GM21423 (cell line): ENCODE data around the gene TNFAIP6.
"Not testable (repeated sequence)": the region's sequence is repeated elsewhere in the genome, so short reads cannot be mapped to it uniquely, and the experiment has no call there.

ENCODE experiments used
- ATAC-seq: cut with Tn5 transposase; IDR thresholded peaks from one replicate; pipeline ENCODE4 v1.9.1; 2021; ENCODE audit warnings: mild to moderate bottlenecking, moderate library complexity; ENCODE audit not compliant: unreplicated experiment

TNFAIP6 gene, protein sequence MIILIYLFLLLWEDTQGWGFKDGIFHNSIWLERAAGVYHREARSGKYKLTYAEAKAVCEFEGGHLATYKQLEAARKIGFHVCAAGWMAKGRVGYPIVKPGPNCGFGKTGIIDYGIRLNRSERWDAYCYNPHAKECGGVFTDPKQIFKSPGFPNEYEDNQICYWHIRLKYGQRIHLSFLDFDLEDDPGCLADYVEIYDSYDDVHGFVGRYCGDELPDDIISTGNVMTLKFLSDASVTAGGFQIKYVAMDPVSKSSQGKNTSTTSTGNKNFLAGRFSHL

DNA sequence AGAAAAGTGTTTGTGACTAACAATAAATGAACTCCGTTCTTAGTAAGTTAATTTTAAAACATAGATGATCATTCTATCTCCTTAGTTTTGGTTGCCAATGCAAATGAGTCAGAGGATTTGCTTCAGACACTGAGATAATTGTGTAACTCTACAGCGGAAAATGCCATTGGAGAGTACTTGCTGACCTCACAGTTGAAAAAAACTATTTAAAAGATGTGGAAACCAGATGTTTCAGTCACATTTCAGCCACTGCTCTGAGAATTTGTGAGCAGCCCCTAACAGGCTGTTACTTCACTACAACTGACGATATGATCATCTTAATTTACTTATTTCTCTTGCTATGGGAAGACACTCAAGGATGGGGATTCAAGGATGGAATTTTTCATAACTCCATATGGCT, at the start of gene TNFAIP6:
Gene TNFAIP6 (plus strand): TSS at position 234 of the 400 bp plus-strand sequence. CDS start 75 bp downstream, at position 309.
- ATAC-seq, result no peak

DNA sequence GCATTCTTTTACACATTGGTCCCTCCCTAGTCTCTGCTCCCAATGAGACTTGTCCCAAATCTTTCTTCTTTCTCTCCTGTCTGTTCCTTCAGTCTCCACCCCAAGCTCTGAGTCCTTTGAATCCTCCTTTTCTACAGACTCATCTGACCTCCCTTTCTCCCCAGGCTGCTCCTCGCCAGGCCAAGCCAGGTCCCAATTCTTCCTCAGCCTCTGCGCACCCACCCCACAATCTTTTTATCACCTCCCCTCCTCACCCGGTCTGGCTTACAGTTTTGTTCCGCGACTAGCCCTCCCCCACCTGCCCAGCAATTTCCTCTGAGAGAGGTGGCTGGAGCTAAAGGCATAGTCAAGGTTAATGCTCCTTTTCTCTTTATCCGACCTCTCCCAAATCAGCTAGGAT, 47.1 kb upstream of the TNFAIP6 start:
- not testable (repeated sequence) for ATAC-seq

DNA sequence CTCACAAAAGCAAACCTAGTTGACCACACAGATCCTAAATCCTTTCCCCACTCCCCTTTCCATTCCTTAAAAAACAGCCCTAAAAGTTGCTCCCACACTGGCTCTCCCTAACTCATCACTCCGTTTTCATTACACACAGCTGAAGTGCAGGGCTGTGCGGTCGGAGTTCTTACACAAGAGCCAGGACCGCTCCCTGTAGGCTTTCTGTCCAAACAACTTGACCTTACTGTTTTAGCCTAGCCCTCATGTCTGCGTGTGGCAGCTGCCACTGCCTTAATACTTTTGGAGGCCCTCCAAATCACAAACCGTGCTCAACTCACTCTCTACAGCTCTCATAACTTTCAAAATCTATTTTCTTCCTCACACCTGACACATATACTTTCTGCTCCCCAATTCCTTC, 45.0 kb upstream of the TNFAIP6 start:
- not testable (repeated sequence) for ATAC-seq

DNA sequence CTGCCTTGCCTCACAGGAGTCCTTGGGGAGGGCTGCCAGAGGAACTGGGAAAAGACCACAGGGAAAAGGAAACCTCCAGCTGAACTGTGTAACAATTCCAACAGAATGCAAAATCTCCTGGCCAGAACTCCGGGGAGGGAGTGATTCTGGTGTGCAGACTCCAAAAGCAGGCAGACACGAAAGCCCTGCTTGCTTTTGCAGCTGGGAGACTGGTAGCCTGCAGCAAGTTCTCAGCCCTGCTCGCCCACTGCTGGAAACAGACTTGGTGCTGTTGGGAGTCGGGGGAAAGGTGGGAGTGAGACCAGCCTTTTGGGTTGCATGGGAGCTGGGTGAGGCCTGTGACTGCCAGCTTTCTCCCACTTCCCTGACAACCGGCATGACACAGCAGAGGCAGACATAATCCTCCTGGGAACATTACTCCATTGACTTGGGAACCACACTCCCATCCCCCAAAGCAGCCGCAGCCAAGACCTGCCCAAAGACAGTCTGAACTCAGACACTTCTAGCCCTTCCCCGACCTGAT, 42.0 kb upstream of the TNFAIP6 start:
- no peak for ATAC-seq

DNA sequence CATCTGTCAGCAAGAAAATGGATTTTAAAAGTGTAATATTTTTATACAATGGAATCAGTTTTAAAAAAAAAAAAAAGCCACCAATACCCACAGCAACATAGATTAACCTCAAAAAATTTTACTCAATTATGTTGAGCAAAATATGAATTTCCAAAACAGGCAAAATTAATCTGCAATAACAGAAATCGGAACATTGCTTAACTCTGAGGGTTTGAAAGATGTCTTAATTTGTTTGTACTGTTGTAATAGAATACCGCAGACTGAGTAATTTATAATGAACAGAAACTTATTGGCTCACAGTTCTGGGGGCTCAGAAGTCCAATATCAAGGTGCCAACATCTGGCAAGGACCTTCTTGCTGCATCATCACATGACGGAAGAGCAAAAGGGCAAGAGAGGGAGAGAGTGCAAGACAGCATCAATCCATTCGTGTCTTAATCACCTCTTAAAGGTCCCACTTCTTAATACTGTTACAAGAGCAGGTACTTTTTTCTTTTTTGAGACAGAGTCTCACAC, 31.8 kb upstream of the TNFAIP6 start:
- ATAC-seq, result no peak

DNA sequence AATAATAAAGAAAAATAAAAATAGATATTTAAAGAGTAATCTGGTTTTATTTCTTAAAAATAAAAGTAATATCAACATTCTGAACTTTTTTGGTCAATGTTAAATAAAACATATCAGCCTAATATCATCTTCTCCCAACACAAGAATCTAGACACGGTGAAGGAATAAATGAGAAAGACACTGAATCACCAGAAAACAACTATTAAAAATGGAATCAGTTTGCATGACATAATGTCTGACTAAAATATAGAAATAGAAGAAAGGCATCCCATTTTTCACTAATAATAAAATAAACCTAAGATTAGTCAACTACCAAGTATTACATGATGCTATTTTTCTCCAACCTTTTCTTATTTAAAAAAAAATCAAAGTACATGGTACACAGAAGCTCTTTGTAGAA, 30.8 kb upstream of the TNFAIP6 start:
- ATAC-seq, result no peak

DNA sequence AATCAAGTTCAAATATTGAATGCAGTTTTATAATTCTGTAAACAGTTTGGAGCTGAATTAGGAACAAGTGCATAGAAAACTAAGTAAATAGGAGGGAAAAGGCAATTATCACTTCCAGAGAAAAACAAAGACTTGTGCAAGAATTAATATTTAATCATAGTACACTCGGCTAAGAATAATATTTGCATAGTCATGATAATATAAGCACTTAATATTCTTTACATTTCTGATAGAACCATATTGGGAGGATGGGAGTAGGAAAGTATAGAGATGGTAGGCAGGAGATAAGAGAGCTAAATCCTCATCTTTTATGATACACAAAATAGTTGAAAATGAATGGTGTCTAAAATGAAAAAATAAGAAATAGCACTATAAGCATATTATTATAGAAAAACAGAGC, 27.4 kb upstream of the TNFAIP6 start:
- no peak for ATAC-seq

DNA sequence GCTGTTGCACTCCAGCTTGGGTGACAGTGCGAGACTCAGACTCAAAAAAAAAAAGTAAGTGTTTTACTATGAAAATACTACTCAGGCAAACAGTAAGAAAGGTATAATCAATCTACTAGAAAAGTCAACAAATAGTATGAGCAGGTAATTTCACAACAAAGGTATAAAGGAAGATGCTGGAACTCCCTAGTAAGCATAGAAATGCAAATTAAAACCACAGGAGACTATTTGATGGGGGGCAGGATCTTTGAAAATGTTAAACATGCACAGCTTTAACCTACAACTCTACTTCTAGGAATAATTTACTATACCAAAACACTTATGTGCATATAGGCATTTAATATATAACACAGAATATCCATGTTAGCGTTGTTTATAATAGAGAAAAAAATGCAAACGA, 24.3 kb upstream of the TNFAIP6 start:
- no peak for ATAC-seq

DNA sequence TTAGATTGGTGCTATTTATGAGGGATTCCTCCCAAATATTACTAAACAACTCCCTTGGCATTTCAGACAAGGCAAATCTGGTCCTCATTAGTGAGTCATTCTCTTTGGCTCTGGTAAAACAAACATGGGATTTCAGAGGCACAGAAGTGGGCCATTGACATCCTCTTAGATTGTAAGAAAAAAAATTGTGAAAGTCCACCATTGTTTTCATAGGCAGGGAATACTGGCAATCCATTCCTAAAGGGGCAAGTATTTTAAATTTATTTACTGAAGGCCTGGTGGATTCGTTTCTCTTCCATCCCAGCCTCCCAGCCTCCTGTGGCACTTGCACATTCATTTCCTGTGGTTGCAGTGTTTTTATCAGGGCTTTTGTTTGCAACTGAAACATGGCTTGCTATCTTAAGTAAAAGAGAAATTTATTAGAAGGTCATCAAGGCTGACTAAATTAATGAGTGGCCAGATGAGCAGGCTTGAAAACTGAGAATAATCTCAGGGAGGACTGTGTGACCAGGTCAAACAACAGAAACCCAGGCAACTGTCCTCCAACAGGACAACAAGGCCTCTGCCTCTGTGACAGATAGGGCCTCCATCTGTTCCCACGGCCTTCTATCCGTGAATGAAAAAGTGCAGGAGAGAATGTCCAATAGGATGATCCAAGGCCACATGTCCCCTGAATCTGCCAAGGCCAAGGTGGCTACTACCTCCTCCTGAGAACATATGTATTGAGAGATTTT, 23.1 kb upstream of the TNFAIP6 start:
- ATAC-seq, result no peak

DNA sequence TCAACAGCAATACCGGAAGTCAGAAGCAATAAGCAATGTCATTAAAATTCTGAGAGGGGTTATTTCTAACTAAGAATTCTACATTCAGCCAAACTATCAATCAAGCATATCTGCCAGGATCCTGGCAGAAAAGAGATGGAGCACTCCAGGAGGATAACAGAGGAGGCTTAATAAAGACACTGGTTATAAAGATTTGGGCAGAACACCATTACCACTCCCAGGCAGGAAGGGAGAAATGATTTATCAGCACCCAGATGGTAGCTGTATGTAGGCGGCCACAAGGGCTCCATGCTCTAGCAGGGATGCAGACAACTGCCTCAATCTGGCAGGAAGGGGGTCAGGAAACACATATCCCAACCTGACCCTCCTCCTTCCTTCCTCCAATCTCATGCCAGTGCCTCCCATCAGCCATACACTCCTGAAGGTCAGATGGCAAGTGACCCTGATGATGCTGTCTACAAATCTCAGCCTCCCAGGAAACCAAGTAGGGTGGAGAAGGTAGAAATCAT, 20.5 kb upstream of the TNFAIP6 start:
- no peak for ATAC-seq

DNA sequence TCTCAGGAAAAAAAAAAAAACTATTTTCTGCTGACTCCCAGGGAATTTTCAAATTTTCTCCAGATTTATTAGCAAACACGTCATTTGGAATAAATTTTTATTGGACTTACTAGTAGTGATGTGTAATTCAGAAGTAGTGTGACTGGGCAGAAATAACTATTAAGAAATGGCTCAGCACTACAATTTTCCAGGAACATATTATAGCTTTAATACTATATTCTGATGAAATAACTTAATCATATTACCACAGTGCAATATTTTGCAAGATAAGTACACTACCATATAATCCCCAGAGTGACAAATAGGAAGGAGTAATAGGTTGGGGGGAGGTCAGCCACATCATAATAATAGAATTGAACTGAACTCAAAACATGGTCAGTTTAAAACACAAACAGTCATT, 19.7 kb upstream of the TNFAIP6 start:
- no peak for ATAC-seq

DNA sequence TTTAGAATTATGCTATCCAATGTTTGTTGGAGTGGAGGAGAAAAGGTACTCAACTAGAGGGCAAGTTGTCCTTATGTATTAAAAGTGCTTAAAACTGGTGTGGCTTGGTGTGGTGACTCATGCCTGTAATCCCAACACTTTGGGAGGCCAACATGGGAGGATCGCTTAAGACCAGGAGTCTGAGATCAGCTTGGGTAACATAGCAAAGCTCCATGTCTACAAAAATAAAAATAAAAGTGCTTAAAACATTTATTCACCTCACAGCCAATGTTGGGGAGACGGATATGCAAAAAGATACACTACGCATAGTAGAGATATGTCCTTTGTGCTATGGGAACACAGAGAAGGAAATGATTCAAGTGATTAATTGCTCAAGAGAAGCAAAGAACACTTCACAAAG, 19.3 kb upstream of the TNFAIP6 start:
- ATAC-seq, result no peak

DNA sequence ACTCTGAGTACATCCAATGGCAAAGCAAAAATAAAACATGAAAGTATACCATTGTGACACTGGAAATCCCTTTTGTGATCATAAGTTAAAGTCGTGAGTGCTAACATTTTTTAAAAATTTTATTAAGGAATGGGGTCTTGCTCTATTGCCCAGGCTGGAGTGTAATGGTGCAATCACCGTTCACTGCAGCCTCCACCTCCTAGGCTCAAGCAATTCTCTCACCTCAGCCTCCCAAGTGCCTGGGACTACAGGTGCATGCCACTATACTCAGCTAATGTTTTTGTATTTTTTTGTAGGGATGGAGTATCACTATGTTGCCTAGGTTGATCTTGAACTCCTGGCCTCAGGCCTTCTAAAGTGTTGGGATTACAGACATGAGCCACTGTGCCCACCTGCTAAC, 14.3 kb upstream of the TNFAIP6 start:
- ATAC-seq, result no peak

DNA sequence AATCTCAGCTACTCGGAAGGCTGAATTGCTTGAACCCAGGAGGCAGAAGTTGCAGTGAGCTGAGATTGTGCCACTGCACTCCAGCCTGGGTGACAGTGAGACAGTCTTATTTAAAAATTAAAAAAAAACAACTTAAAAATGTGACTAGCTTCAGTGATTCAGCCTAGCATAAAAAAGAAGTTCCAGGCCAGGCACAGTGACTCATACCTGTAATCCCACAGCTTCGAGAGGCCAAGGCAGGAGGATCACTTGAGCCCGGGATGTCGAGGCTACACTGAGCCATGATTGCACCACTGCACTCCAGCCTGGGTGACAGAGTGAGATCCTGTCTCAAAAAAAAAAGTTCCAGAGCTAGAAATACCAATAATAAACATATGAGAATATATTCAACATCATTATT, 13.2 kb upstream of the TNFAIP6 start:
- ATAC-seq, result not testable (repeated sequence)

DNA sequence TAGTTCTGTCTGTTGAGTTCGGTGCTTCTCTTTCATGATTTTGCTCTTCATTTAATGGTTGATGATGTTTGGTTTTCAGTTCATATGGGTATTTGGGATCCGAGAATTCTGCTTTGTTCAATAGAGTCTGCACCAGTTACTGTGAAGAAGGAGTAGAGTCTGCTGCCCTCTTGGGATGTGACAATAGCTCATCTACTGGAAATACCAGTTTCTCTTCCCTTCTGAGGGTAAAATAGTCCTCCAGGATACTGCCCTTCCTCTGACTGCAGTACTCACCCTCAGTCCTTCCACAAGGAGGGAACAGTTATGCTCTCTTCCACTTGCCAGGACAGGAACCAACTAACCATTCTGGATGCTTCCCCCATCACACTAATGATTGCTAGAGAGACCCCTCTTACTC, 12.5 kb upstream of the TNFAIP6 start:
- no peak for ATAC-seq

DNA sequence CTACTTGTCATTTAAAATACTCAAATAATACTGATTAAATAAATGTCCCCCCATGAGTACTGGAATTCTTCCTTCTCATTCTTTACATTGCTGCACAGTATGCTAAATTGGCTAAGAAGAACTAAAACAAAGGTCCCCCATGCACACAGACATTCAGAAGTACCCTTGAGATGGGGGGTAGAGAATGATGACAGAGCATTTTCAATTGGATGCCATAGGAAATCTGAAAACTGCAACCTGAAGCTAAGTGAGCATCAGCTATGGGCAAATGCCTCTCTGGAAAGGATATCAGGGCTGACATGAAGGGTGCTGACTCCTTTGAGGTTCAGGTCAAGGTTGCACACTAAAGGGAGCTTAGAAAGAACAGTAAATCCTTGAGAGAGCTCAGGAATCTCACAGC, 10.1 kb upstream of the TNFAIP6 start:
- no peak for ATAC-seq

DNA sequence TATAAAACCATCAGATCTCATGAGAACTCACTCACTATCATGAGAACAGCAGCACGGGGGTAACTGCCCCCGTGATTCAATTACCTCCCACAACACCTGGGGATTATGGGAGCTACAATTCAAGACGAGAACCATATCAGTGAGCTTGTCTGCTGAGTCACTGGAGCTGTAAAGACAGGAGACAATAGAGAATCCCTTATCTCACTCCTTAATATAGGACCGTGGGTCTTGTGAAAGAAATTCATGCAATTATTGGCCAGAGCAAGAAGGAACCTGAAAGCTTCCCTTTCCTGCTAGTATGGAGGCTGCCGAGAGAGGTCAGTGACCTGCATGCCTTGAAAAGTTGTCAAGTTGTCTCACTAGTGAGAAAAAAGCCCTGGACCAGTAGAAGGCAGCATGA, 9.5 kb upstream of the TNFAIP6 start:
- no peak for ATAC-seq

DNA sequence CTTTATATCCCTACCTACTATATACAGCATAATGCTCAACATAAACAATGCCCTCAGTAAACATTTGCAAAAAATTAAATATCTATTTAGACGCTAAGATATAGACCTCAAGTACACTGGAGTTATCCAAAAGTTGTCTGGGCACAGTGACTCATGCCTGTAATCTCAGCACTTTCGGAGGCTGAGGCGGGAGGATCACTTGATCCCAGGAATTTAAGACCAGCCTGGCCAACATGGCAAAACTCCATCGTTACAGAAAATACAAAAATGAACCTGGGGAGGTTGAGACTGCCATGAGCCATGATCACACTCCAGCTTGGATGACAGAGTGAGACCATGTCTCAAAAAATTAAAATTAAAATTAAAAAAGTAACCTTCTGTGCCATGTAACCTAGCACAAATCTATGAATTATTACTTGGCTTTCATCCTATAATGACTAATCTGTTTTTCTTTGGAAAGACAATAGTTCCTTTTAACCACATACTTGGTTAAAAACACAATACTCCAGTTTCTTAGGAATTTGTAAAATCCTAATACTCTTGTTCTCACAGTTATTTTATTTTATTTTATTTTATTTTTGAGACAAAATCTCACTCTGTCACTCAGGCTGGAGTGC, 6.7 kb upstream of the TNFAIP6 start:
- ATAC-seq, result no peak

DNA sequence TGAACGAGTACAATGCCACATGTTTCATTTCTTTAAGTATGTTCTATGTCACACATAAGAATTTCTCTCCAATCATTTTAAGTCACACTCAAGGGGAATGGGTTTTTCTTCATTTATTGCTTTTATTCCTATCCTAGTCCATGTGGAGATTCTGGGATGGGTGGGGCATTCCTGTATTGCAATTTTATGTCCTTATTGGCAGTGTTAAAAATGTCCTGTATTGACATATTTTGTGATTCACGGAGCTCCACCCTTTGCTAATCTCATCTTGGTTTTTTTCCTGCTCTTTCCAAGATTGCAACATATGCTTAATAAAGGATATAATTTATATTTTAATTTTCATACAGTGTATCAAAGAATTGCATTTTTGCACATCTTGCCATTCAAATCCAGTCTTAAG, 3.4 kb upstream of the TNFAIP6 start:
- ATAC-seq, result no peak

DNA sequence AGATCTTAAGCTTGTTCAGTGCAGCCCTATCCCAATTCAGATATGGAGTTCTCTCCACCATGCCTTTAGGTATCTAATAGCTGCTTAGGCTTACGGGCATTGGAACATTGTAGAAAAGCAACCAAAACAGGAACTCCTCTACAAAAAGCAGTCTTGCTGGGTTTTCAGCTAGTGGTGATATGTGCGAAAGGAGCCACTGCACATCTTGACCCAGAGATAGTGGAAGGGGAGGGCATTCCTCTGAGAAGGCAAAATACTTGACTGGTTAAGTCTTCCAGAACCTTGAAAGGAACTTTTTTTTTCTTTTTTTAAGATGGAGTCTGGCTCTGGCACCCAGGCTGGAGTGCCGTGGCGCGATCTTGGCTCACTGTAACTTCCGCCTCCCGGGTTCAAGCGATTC, 2.6 kb upstream of the TNFAIP6 start:
- no peak for ATAC-seq

DNA sequence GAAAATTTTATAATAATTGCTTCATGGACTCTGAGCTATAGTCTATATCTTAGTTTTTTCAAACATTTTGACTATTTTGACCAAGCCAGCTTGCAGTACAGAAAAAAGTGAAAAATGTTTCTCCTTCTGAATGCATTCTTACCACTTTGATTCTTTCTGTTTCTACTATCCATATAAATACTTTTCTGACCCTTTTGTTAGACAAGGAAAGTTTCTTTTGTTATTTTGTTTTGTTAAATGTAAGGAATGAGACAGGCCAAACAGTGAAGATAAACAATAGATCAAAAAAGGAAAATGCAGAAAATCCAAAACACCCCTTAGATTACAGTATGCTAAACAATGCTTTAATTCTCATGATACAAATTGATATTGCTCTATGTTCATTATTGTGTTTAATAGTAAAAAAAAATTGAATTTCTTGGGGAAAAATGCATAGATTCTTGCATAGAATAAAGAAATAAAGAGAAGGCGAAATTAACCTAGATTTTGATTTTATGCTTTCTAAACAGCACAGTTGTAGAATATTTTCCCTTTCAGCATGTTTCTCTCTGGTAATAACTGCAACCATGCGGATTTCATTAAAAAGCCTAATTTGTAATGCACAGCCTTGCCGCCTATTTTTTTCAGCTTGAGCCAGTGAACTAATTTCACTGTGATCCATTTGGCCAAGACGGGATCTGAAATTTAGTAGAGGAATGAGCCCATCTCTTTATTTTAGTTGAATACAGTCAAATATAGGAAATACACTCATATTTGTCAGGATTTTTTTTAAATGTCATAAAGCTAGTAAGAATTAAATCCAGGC, 976 bp downstream of the TNFAIP6 start:
- ATAC-seq, result no peak
